Activated CD4-positive, alpha-beta T cell treated with anti-CD3 and anti-CD28 coated beads for 24 hours (primary cell): Measurements from ENCODE around the gene ARHGAP30.

ENCODE experiments used
- DNase-seq, 2 donors: peaks; one replicate each; pipeline ENCODE4 v3.0.0-alpha.2; 2020; ENCODE audit warnings: low read depth in 2 of 2

ARHGAP30 gene

DNA sequence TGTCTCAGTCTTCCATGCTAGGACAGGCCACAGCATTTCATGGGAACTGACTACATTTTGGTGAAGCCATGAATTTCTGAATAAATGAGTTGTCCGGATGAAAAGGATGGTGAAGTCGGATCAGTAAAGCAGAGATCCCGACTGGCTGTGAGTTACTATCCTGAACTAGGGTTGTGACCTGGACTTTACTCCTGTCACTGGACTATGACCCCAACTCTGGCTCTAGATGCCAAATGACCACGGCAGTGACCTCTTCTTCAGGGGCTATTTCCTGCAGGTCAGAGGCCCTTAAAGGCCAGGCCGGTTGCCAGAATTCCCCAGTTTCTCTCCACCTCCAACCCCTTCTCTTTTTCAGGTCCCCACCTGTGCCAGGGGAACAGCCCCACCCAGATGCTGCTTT is 21.4 kb upstream of the ARHGAP30 start:
- DNase-seq = no peak

DNA sequence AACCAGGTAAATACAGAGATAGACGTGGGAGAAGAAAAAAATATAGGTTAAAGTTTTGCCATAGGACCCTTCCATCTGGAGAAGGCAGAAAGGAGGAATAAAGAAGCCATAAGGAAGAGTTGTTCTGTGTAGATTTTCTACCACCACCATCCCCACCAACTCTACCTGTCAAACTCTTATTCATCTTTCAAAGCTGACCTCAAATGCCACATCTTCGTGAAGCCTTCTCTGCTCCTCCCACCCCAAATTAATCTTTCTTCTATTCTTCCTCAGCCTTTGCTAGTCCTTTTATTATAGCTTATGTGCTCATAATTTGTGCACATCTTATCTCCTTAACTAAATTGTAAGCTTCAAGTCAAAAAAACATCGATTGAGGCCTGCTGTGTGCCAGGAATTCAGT is 20.9 kb upstream of the ARHGAP30 start:
- DNase-seq = no peak

DNA sequence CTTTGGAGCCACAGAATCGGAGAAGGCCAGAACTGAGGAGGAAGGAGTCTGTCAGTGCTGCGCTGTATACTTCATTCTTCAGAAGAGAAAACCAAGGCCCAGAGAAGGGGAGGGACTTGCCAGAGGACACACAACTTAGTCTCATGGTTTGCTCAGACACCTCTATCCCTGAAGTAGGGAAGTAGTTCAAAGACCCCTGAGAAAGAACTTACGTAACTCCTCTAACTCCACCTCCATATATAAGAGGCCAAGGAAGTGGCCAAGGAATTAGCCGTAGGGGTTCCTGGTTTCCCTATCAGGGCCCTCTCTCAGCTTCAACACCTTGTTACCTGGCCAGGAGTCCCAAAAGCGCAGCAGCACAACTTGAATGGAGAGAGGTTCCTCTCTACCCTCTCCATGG is 20.2 kb upstream of the ARHGAP30 start:
- no peak for DNase-seq

DNA sequence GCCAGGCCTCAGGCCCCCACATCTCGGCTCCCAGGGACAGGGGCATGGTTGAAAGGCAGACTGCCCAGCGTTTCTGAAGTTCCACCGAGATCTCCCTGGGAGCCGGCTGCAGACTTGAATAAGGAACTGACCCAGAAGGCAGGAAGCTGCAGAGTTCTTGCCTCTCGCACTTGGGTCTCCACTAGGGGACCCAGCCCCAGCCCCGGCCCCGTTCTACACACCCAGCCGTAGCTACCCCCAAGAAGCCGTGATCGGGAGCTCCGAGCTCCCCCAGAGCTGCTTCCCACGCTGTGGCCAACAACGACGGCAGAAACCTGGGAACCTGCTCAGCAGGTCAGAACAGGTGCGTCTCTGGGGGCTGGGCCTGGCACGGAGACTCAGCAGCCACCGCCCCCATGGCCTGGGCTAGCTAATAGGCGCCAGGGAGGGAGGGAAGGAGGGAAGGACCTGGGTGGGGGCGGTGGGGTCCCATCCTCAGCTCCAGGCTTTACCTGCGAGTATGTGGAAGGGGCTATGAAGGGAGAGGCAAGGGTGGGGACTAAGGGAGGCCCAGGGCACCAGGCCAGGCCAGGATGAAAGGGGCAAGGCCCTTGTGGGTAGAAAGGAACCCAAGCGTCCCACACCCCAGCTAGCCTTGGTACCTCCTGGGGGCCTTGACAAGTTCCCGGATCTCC is 19.7 kb upstream of the ARHGAP30 start, which contains the start of gene NECTIN4:
NECTIN4 (minus strand) TSS at position 308 of the 674 bp plus-strand sequence; CDS start at position 46, 262 bp downstream.
- DNase-seq = no peak

DNA sequence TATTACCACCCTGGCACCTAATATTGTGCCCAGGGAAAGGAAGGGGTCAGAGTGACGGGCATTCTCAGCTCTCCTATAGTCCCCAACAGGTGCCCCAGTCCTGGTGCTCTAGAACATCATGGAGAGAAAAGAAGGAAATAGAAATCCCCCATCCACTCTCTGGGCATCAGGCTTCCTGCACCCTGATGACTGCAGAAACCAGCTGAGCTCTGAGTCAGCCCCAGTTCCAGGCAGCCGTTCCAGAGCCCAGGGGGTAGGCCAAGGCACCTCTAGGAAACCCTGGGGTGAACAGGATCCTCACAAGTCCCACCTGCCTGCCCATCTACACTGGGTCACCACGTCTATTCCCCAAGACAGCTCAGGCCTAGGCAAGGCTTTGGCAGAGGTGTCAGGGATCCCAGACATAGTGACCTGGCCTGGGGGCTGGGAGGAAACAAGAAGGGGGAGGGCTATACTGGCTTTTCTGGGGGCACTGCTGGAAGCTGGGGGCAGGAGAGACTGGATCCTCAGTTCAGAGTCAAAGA is 19.0 kb upstream of the ARHGAP30 start:
- no peak for DNase-seq

GRCh38 chr1:161086457-161086856 is 16.8 kb upstream of the ARHGAP30 start:
- no peak for DNase-seq

- no peak for DNase-seq
Measured at GRCh38 chr1:161085165-161085564, 15.5 kb upstream of the ARHGAP30 start.

DNA sequence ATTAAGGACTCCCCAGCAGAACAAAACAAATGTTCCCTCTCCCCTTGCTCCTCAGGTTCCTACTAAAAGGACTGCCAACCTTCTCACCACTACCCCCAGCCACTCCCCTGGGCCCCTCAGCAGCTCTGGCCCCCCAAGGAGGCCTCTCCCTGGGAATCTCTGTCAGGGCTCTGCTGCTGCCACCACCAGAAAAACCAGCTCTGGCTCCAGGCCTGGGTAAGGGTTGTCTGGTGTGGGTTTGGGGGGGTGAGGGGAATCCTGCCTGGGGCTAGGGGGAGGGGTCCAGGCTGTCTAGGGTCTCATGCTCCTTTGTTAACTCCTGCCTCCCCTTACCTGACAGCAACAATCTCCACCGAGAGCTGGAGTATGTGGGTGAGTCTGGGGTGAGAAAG is 14.9 kb upstream of the ARHGAP30 start:
- no peak for DNase-seq

GRCh38 chr1:161083748-161084596 is 14.3 kb upstream of the ARHGAP30 start:
- DNase-seq = no peak

GRCh38 chr1:161082996-161083747 is 13.5 kb upstream of the ARHGAP30 start:
- DNase-seq = no peak

- DNase-seq = no peak
Measured at GRCh38 chr1:161082483-161082882, 12.8 kb upstream of the ARHGAP30 start.

- no peak for DNase-seq
Measured at GRCh38 chr1:161081519-161081918, 11.8 kb upstream of the ARHGAP30 start.

DNA sequence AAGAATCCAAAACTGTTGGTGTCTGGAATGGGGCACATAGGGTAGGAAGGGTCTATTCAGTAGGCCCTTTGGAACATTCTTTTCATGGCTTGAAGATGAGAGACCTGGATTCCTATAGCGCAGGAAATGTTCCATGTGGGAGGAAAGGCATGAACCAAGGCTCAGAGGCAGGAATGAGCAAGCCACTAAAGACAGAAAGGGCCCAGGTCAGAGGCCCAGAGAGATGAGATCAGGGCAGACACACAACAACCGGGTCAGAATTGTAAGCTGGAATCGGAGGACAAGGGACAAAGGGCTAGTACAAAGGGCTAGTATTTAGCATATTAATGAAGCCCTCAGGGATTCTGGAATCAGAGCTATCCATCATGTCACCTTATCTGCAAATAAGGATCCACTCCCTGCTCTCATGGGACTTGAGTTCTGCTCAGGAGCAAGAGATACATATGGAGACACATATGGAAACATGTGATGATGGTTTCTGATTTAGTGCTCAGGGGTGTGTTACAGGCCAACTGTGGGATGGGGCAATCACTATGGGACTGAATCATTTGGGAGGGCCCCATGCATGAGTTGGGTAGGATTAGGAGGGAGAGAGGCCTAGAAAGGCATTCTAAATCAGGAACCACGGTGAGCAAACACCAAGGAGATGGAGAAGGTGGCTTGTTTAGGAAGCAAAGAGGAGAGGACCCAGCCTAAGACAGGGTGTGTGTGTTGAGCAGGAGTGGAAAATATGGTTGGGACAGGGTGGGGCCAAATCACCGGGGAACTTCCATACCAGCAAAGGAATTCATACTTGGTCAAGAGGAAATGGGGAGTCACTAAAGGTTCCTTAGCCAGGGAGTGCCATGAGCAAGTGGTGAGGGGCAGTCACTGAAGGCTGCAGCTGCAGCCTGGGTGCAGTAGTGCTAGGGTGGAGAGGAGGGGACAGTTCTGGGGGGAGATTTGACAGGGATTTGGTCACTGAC is 11.0 kb upstream of the ARHGAP30 start:
- no peak for DNase-seq

DNA sequence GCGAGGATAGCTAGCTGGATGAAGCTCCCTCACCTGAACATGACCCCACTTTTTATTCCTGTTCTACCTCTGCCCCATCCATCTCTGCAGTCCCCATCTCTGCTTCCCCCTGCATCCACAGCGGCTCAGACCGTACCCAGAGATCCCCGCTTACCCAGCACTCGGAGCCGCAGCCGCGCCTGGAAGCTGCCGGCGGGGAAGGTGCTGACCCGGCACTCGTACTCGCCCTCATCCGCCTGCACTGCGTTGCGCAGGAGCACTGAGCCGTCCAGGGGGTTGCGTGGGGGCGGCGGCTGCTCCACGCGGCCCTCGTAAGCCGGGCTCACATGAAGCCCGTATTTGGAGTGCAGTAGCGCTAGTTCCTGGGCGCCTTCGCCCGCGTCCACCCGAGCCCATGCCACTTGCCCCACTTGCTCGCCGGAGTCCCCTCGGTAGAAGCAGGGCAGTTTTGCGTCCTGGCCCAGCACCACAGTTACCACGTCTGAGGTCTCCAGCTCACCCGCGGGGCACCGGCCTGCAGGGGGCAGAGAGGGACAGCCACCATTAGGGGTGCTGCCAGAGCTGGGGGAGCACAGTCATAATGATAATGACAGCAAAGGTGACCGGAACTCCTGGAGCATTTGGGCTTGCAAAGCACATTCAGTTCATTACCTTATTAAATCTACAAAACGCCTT is 9.9 kb upstream of the ARHGAP30 start:
- DNase-seq = no peak

GRCh38 chr1:161077426-161077825 is 7.7 kb upstream of the ARHGAP30 start:
- no peak for DNase-seq

GRCh38 chr1:161076410-161076809 is 6.7 kb upstream of the ARHGAP30 start:
- DNase-seq = no peak

- no peak for DNase-seq
Measured at GRCh38 chr1:161074676-161075368, 5.1 kb upstream of the ARHGAP30 start.

- DNase-seq = no peak
Measured at GRCh38 chr1:161073474-161074121, 3.9 kb upstream of the ARHGAP30 start.

GRCh38 chr1:161072751-161073449 is 3.2 kb upstream of the ARHGAP30 start:
- DNase-seq = no peak
